HUES64 (cell line): ENCODE data around the gene AQP9.
"Not testable (repeated sequence)": the region's sequence is repeated elsewhere in the genome, so short reads cannot be mapped to it uniquely, and the experiment has no call there.

ENCODE experiments used
- H3K27ac ChIP-seq: 2 replicates; pipeline ENCODE4 v1.7.0; 2013; ENCODE audit warnings: low read depth, low read length, inconsistent platforms
- H3K27me3 ChIP-seq: 2 replicates; pipeline ENCODE4 v1.6.1; 2013; ENCODE audit warnings: mild to moderate bottlenecking, low read length; ENCODE audit not compliant: insufficient read depth
- H3K36me3 ChIP-seq: 2 replicates; pipeline ENCODE4 v1.6.1; 2013; ENCODE audit warnings: mild to moderate bottlenecking, low read length; ENCODE audit not compliant: insufficient read depth
- H3K4me1 ChIP-seq: 2 replicates; pipeline ENCODE4 v1.6.1; 2013; ENCODE audit warnings: mild to moderate bottlenecking, low read length, moderate library complexity; ENCODE audit not compliant: insufficient read depth
- H3K4me3 ChIP-seq: 2 replicates; pipeline ENCODE4 v1.5.1; 2013; ENCODE audit warnings: mild to moderate bottlenecking, low read length, moderate library complexity
- H3K9ac ChIP-seq: 2 replicates; pipeline ENCODE4 v1.6.1; 2013; ENCODE audit warnings: mild to moderate bottlenecking, low read depth, low read length
- H3K9me3 ChIP-seq: 2 replicates; pipeline ENCODE4 v1.6.1; 2013; ENCODE audit warnings: low read depth, low read length; ENCODE audit not compliant: insufficient read depth
- WGBS: fragments of 150-250, 120-280 bp; methylation state at CpG from one replicate; pipeline ENCODE4 v1.1.7; 2013; ENCODE audit warnings: missing lambda C conversion rate; 5-methylcytosine and 5-hydroxymethylcytosine counted together

AQP9 gene

DNA sequence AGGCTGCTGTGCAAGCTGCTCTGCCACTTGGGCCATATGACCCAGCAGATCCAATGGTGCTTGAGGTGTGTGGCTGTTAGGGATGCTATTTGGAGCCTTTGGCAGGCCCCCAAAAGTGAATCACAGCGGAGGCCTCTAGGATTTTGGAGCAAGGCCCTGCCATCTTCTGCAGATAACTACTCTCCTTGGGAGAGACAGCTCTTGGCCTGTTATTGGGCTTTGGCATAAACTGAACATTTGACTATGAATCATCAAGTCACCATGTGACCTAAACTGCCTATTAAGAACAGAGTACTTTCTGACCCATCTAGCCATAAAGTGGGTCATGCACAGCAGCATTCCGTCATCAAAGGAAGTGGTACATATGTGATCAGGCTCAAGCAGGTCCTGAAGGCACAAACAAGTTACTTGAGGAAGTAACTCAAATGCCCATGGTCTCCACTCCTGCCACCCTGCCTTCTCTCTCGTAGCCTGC is 70.9 kb downstream of the AQP9 start:
- not testable (repeated sequence) for H3K9ac ChIP-seq, H3K36me3 ChIP-seq, H3K4me3 ChIP-seq, H3K27me3 ChIP-seq, H3K9me3 ChIP-seq, H3K27ac ChIP-seq, H3K4me1 ChIP-seq
- WGBS = 93% methylated on average over 3 of the region's 3 CpGs

DNA sequence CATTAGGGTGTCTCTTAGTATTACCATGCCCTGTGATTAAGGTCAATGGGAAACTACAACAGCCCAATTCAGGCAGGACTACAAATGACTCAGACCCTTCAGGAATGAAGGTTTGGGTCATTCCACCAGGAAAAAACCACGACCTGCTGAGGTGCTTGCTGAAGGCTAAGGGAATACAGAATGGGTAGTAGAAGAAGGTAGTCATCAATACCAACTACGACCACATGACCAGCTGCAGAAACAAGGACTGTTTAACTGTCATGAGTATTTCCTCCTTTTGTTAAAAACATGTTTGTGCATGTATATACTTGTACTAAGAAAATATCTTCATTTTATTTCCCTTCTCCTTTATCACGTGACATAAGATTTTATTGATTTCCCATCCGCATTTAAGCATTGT is 71.8 kb downstream of the AQP9 start:
- not testable (repeated sequence) for H3K27me3 ChIP-seq, H3K4me1 ChIP-seq, H3K36me3 ChIP-seq, H3K4me3 ChIP-seq, H3K9me3 ChIP-seq, H3K27ac ChIP-seq, H3K9ac ChIP-seq
- 67% methylated on average over 2 of the region's 4 CpGs for WGBS

DNA sequence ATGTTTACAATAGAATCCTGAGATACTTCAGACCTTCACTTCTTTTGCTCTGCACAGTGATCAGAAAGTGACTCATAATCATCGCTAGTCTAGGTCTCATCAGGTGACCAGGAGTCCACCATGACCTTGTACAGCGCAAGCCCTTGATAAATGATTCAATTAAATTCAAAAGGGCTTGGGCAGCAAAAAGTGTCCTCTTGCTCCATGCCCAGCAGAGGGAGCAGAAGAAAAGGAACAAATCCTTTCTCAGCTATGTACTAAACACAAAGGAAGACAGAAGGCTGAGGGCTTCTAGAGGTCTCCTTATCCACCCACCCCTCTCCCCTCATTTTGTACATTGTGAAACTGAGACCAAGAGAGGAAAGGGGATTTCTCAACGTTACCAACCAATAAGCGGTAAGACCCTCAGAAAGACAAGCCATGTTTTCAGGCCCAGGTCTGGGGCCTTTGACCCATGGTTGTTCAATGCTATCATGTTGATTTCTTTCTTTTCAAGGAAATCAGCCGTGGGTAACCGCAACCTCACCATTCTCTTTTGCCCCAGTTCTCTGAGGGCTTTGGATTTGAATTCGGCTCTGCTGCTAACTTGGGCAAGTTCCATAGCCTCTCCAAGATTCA is 74.8 kb downstream of the AQP9 start:
- no peaks in the 10 kb centered on the region for H3K27me3 ChIP-seq
- no peaks in the 10 kb centered on the region for H3K36me3 ChIP-seq
- H3K4me3 ChIP-seq = no peak overlapping the region
- no peak overlapping the region for H3K27ac ChIP-seq
- no peaks in the 10 kb centered on the region for H3K9me3 ChIP-seq
- H3K4me1 ChIP-seq = no peaks in the 10 kb centered on the region
- no peak overlapping the region for H3K9ac ChIP-seq
- 94% methylated on average over 7 of the region's 7 CpGs for WGBS

DNA sequence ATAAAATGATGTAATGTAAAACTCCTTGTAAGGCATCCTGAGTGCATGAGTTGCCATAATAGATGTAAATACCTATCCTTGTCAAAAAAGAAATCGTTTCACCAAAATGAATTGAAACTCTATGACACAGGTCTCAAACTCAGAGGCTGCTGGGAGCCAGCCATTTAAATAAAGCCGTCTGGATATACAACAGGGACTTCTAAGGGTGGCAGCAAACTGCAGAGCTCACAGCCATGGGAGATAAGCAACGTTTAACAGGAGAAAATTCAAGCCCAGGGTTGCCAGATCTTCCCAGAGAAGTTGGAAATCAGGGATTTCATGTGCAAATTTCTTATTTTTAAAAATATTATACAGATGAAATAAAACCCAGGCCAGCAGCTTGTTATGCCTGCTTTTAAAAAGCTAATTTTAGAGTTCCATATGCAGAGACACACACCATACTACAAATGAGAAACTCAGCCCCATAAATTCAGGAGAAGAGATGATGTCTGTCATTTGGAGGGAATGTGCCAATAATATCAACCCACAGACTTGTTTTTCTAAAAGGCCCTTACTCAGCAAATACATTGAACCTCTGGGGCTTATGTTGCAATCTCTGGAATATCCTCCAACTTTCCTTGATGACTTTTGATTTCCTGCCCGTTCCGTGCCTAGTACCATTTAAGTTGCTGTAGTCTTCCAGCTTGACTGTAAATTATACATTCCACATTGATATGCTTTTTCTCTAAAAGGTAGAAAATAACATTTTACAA is 75.6 kb downstream of the AQP9 start:
- no peaks in the 10 kb centered on the region for H3K36me3 ChIP-seq
- H3K27ac ChIP-seq = no peak overlapping the region
- 80% methylated on average over 5 of the region's 5 CpGs for WGBS
- no peak overlapping the region for H3K4me3 ChIP-seq
- no peak overlapping the region for H3K9ac ChIP-seq
- H3K4me1 ChIP-seq = no peaks in the 10 kb centered on the region
- H3K27me3 ChIP-seq = no peaks in the 10 kb centered on the region
- H3K9me3 ChIP-seq = no peaks in the 10 kb centered on the region

DNA sequence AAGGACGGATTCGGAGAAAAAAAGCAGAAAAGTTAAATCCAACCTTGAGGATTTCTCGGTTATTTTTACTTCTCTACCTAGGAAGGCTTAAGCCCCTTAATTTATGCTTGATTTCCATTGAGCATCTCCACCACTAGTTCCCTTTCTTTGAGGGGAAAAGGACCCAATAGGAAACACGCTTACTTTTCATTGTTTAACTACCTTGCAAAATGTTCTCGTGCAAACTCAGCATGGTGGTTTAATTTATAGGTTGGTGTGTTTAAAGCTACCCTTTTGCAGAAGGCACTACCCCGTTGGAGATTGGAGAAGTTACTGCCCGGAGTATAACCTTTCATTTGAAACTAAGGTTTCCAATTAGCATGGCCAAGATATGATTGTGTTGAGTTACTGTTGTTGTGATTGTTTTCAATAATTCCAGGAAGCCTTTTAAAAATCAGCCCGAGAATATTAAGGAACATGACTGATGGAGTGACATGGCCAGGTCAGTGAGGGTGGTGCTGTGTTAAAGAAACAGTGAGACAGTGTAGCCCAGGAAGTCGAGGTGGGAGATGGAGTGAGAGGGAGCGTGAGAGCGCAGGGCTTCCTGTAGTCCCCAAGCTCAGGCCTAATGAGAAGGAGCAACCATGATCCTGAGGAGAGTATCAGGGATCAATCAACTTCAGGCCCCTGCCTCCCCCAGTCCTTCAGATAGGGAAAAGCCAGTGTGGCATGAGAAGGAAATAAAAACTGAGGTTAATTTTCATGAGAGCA is 76.6 kb downstream of the AQP9 start:
- H3K27ac ChIP-seq = no peak overlapping the region
- H3K27me3 ChIP-seq = no peaks in the 10 kb centered on the region
- no peak overlapping the region for H3K4me3 ChIP-seq
- H3K9ac ChIP-seq = no peak overlapping the region
- no peaks in the 10 kb centered on the region for H3K36me3 ChIP-seq
- no peaks in the 10 kb centered on the region for H3K4me1 ChIP-seq
- 91% methylated on average over 11 of the region's 11 CpGs for WGBS
- H3K9me3 ChIP-seq = no peaks in the 10 kb centered on the region

DNA sequence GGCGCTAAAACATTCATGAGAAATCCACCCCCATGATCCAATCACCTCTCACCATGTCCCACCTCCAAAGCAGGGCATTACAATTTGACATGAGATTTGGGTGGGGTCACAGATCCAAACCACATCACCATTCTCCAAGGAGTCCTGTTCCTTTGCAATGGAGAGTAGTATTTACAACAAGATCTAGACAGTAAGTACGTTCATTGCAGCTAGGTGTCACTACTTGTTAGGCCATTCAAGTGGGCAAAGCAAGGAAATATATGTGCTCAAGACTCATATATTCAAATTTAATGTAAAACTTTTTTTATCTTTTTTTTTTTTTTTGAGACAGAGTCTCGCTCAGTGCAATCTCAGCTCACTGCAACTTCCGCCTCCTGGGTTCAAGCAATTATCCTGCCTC is 79.3 kb downstream of the AQP9 start:
- Histone ChIP-seq H3K36me3 (no peaks in the 10 kb centered on the region), H3K4me1 (no peaks in the 10 kb centered on the region), H3K27me3 (no peaks in the 10 kb centered on the region), H3K4me3 (no peak overlapping the region), H3K9ac (no peak overlapping the region), H3K9me3 (peaks cover 4% of the 10 kb centered on the region; the same call in 1 of the 2 replicates), H3K27ac (no peak overlapping the region)
- 96% methylated on average over 4 of the region's 4 CpGs for WGBS

DNA sequence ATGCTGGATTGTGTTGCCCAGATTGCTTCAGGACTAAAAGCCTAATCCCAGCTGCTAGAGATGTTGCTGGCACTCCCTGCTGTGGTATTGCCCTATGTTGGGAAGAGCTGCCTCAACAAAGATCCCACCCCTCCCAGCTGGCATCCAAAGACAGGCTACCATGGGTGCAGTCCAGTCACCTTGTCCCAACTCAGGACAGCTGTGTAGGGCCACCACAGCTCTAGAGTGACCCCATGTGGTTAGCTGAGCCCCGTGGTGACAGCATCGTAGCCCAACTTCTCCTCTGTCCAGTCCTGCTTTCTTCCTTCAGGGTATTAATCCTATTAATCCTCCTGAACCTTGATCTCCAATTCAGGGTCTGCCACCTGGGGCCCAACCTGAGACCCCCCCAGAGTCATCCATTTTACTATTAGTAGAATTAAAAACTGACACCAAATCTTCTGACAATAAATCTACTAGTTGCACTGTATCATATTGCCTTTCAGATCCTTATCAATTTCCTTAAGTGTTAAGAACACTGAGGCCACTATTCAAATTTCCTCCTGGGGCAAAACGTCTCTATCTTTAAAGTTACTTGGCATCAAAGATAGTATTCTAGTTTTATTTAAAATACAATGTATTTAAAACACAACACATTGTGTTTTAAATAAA is 83.5 kb downstream of the AQP9 start:
- Histone ChIP-seq H3K36me3 (no peaks in the 10 kb centered on the region), H3K4me1 (no peaks in the 10 kb centered on the region), H3K4me3 (no peak overlapping the region), H3K27me3 (no peaks in the 10 kb centered on the region), H3K9ac (no peak overlapping the region), H3K9me3 (peaks cover 4% of the 10 kb centered on the region; the same call in 1 of the 2 replicates), H3K27ac (no peak overlapping the region)
- 44% methylated on average over 2 of the region's 3 CpGs for WGBS

DNA sequence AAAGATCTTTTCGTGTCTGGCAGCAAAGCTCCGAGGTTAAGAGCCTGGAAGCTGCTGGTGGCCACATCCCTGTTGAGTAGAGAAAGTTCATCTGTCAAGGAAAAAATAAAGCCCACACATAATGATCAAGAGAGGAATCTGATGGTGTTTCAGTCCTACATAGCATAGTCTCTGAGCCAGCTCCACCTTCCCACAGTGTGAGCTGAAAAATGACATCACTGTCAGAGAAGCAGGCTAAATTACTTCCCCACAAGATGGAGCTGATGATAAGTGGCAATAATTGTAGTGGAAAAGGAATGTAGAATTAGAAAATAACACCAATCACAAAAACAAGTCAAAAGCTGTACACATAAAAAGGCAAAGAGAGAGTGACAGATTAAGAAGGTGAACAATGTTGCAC is 84.5 kb downstream of the AQP9 start:
- Histone ChIP-seq H3K9ac (no peak overlapping the region), H3K4me3 (no peak overlapping the region), H3K4me1 (no peaks in the 10 kb centered on the region), H3K36me3 (no peaks in the 10 kb centered on the region), H3K27me3 (no peaks in the 10 kb centered on the region), H3K9me3 (peaks cover 4% of the 10 kb centered on the region; the same call in 1 of the 2 replicates), H3K27ac (no peak overlapping the region)
- WGBS = 100% methylated on average over 2 of the region's 2 CpGs

DNA sequence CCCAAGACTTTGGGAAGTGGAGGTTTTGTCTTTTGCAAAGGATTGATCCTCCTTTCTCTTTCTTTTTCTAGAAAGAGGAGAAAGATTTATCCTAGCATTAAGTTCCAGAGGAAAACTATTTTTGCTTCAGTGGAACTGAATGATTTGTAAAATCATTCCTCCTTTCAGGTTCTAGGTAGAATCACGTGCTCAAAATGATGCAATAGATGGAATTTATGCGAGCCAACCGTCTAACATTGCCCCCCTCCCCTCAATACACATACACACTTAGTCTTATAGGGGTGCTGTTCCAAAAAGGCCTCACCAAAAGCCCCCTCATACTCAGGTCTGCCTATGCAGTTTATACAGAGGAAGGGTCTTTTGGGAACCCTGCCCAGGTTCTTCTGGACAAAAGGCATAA is 85.3 kb downstream of the AQP9 start:
- Histone ChIP-seq H3K9me3 (peaks cover 4% of the 10 kb centered on the region; the same call in 1 of the 2 replicates), H3K36me3 (no peaks in the 10 kb centered on the region), H3K4me3 (no peak overlapping the region), H3K27ac (no peak overlapping the region), H3K27me3 (no peaks in the 10 kb centered on the region), H3K9ac (no peak overlapping the region), H3K4me1 (peaks cover 3% of the 10 kb centered on the region; the same call in 1 of the 2 replicates)
- 93% methylated on average over 3 of the region's 3 CpGs for WGBS

DNA sequence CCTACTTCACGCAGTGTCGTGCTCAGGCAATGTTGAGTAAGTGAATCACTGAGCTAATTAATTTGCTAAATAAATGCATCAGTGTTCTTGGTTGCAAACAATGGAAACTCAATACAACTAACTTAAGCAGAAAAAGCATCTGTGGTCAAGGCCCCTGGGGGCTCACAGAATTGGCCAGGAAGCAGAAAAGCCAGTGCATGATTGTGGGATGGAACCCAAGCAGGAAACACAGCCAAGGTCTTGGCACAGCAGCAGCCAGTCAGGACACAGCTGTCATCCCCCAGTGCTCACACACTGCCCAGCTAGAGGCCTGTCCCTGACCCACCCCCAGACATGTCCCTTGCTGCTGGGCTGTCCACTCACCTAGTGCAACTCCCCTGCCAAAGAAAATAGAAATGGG is 85.9 kb downstream of the AQP9 start:
- Histone ChIP-seq H3K27me3 (no peaks in the 10 kb centered on the region), H3K27ac (no peak overlapping the region), H3K4me3 (no peak overlapping the region), H3K9ac (no peak overlapping the region), H3K36me3 (no peaks in the 10 kb centered on the region), H3K9me3 (peaks cover 4% of the 10 kb centered on the region; the same call in 1 of the 2 replicates), H3K4me1 (peaks cover 9% of the 10 kb centered on the region)
- 94% methylated on average over 2 of the region's 2 CpGs for WGBS
